Mononuclear cell (primary cell): ENCODE data around the gene PPP2R3C. TPM values are rescaled to one million over a fixed set of nuclear protein-coding genes. Genes with fewer than 3 reads are reported as not detected.
A peak's percentile ranks its signal among the peaks of the same experiment; 100 is the strongest.
"Not testable (repeated sequence)": the region's sequence is repeated elsewhere in the genome, so short reads cannot be mapped to it uniquely, and the experiment has no call there.

ENCODE experiments used
- H3K27me3 ChIP-seq: 2 replicates; pipeline ENCODE4 v1.6.0; 2011; ENCODE audit warnings: low read length, control low read depth; ENCODE audit not compliant: insufficient read depth
- H3K4me1 ChIP-seq: 2 replicates; pipeline ENCODE4 v1.5.1; 2011; ENCODE audit warnings: mild to moderate bottlenecking, low read length, control low read depth; ENCODE audit not compliant: insufficient read depth
- H3K4me3 ChIP-seq: 2 replicates; pipeline ENCODE4 v1.5.1; 2011; ENCODE audit warnings: mild to moderate bottlenecking, low read length, moderate library complexity
- H3K9me3 ChIP-seq: 2 replicates; pipeline ENCODE4 v1.5.1; 2011; ENCODE audit warnings: low read depth, mild to moderate bottlenecking, control low read depth, low read length
- total RNA-seq: library from RNA; depleted of rRNA; stranded (reverse); fragments of >200 nt; gene quantifications from one replicate; pipeline ENCODE4 v1.2.3, GENCODE V29; 2012

PPP2R3C gene
- 55.1 TPM for total RNA-seq

- Histone ChIP-seq H3K9me3 (no peaks in the 10 kb centered on the region), H3K4me1 (peaks cover 57% of the 10 kb centered on the region), H3K27me3 (no peaks in the 10 kb centered on the region), H3K4me3 (peak within 1 kb of the TSS; percentile 78)
Measured at GRCh38 chr14:35121887-35122695, at the start of gene PPP2R3C, which contains the start of gene PRORP. TSS of gene PPP2R3C (minus strand) at chr14:35121990. CDS start at chr14:35121959, 31 bp downstream. TSS of gene PRORP (plus strand) at chr14:35122552. CDS start at chr14:35123246, 694 bp downstream.

- Histone ChIP-seq H3K4me3 (no peak overlapping the region), H3K4me1 (no peaks in the 10 kb centered on the region), H3K27me3 (no peaks in the 10 kb centered on the region), H3K9me3 (no peaks in the 10 kb centered on the region)
Measured at GRCh38 chr14:35167496-35167895, 45.7 kb upstream of the PPP2R3C start.

- Histone ChIP-seq H3K9me3 (no peaks in the 10 kb centered on the region), H3K27me3 (no peaks in the 10 kb centered on the region), H3K4me1 (no peaks in the 10 kb centered on the region), H3K4me3 (no peak overlapping the region)
Measured at GRCh38 chr14:35164849-35165248, 43.1 kb upstream of the PPP2R3C start.

GRCh38 chr14:35163384-35163783 is 41.6 kb upstream of the PPP2R3C start:
- Histone ChIP-seq H3K27me3 (no peaks in the 10 kb centered on the region), H3K4me1 (no peaks in the 10 kb centered on the region), H3K4me3 (no peak overlapping the region), H3K9me3 (no peaks in the 10 kb centered on the region)

GRCh38 chr14:35161231-35161630 is 39.4 kb upstream of the PPP2R3C start:
- Histone ChIP-seq H3K27me3 (no peaks in the 10 kb centered on the region), H3K9me3 (no peaks in the 10 kb centered on the region), H3K4me3 (no peak overlapping the region), H3K4me1 (peaks cover under 1% of the 10 kb centered on the region)

GRCh38 chr14:35159742-35160409 is 38.1 kb upstream of the PPP2R3C start:
- Histone ChIP-seq H3K9me3 (no peaks in the 10 kb centered on the region), H3K27me3 (no peaks in the 10 kb centered on the region), H3K4me1 (peaks cover 5% of the 10 kb centered on the region), H3K4me3 (no peak overlapping the region)

- H3K9me3 ChIP-seq = no peaks in the 10 kb centered on the region
- no peak overlapping the region for H3K4me3 ChIP-seq
- peaks cover 5% of the 10 kb centered on the region for H3K4me1 ChIP-seq
- no peaks in the 10 kb centered on the region for H3K27me3 ChIP-seq
Measured at GRCh38 chr14:35158951-35159653, 37.3 kb upstream of the PPP2R3C start.

GRCh38 chr14:35158491-35158890 is 36.7 kb upstream of the PPP2R3C start:
- no peaks in the 10 kb centered on the region for H3K27me3 ChIP-seq
- H3K4me1 ChIP-seq = peaks cover 5% of the 10 kb centered on the region
- H3K9me3 ChIP-seq = no peaks in the 10 kb centered on the region
- no peak overlapping the region for H3K4me3 ChIP-seq

- Histone ChIP-seq H3K27me3 (no peaks in the 10 kb centered on the region), H3K9me3 (no peaks in the 10 kb centered on the region), H3K4me3 (no peak overlapping the region), H3K4me1 (peaks cover 5% of the 10 kb centered on the region)
Measured at GRCh38 chr14:35155962-35156361, 34.2 kb upstream of the PPP2R3C start.

- Histone ChIP-seq H3K9me3 (no peaks in the 10 kb centered on the region), H3K27me3 (no peaks in the 10 kb centered on the region)
Measured at GRCh38 chr14:35154016-35154415, 32.2 kb upstream of the PPP2R3C start.

GRCh38 chr14:35152531-35152930 is 30.7 kb upstream of the PPP2R3C start:
- H3K4me3 ChIP-seq, H3K4me1 ChIP-seq, H3K9me3 ChIP-seq, H3K27me3 ChIP-seq: not testable (repeated sequence)

More at GRCh38 chr14:35154016-35154415, 32.2 kb upstream of the PPP2R3C start:
- Histone ChIP-seq H3K4me3 (no peak overlapping the region), H3K4me1 (peaks cover 5% of the 10 kb centered on the region)

GRCh38 chr14:35149239-35149638 is 27.4 kb upstream of the PPP2R3C start:
- Histone ChIP-seq H3K4me1 (no peaks in the 10 kb centered on the region), H3K4me3 (no peak overlapping the region), H3K9me3 (no peaks in the 10 kb centered on the region), H3K27me3 (no peaks in the 10 kb centered on the region)

- Histone ChIP-seq H3K9me3 (no peaks in the 10 kb centered on the region), H3K4me1 (no peaks in the 10 kb centered on the region), H3K27me3 (no peaks in the 10 kb centered on the region), H3K4me3 (no peak overlapping the region)
Measured at GRCh38 chr14:35147711-35148110, 25.9 kb upstream of the PPP2R3C start.

GRCh38 chr14:35147186-35147585 is 25.4 kb upstream of the PPP2R3C start:
- Histone ChIP-seq H3K4me3 (no peak overlapping the region), H3K27me3 (no peaks in the 10 kb centered on the region), H3K4me1 (no peaks in the 10 kb centered on the region), H3K9me3 (no peaks in the 10 kb centered on the region)

- no peaks in the 10 kb centered on the region for H3K27me3 ChIP-seq
- H3K4me3 ChIP-seq = no peak overlapping the region
- H3K9me3 ChIP-seq = no peaks in the 10 kb centered on the region
- H3K4me1 ChIP-seq = no peaks in the 10 kb centered on the region
Measured at GRCh38 chr14:35146711-35147149, 24.9 kb upstream of the PPP2R3C start.
